Mucosa of descending colon (tissue), 3 donors: Measurements from ENCODE around the gene RASSF1. TPM values are rescaled to one million over a fixed set of nuclear protein-coding genes. Genes with fewer than 3 reads are reported as not detected.

Experiments used
- ATAC-seq: fragments of 200-7000 bp; cut with Tn5 transposase; one replicate; pipeline ENCODE4 v1.9.1; 2020; ENCODE audit warnings: mild to moderate bottlenecking, moderate library complexity
- DNase-seq, 3 donors: peaks; one replicate each; pipeline ENCODE4 v3.0.0-alpha.2; 2020
- H3K36me3 ChIP-seq: fragments of 200-600 bp; one replicate; pipeline ENCODE4 v1.8.0; 2021; ENCODE audit warnings: low read depth, mild to moderate bottlenecking
- H3K4me1 ChIP-seq: fragments of 200-600 bp; one replicate; pipeline ENCODE4 v1.8.0; 2021; ENCODE audit warnings: low read depth, mild to moderate bottlenecking
- H3K4me3 ChIP-seq: fragments of 200-600 bp; one replicate; pipeline ENCODE4 v1.8.0; 2021; ENCODE audit warnings: mild to moderate bottlenecking
- H3K9me3 ChIP-seq: fragments of 200-600 bp; one replicate; pipeline ENCODE4 v1.8.0; 2021; ENCODE audit warnings: mild to moderate bottlenecking
- intact Hi-C, 2 donors: fragments of 100-400 bp; cut with DNase I in 1 of 2; cut with micrococcal nuclease in 1 of 2; formaldehyde crosslinking; loops; one replicate each; pipeline versions ENCODE4 v1.11.0 to v1.11.1; 2022; cut with DNase I, micrococcal nuclease
- long read RNA-seq, 2 donors: library from polyadenylated mRNA; unstranded; transcript quantifications; one replicate each; pipeline ENCODE4 v2.0.0, GENCODE V29; 2019 to 2021
- total RNA-seq, 3 donors: library from RNA; stranded (reverse); fragmentation: NEBNext Ultra II Directional in 2 of 3; extraction: Animal tissue kit (Norgen Biotek cat#: 25700) in 2 of 3; gene quantifications; one replicate each; pipeline versions ENCODE4 v1.2.1 to v1.2.4, GENCODE V29; 2021 to 2023
- TF ChIP-seq, protein P1 (sequence below): fragments of 200-600 bp; IDR thresholded peaks from one replicate; pipeline ENCODE4 v1.8.0; 2022; ENCODE audit warnings: antibody characterized with exemption, mild to moderate bottlenecking
- donor health status: DM: no; HTN: no; CAD: no; lungs with moderate emphysema.
- donor health status: DM: no; HTN: no; CAD: no.
- donor health status: DM: no; HTN: yes; CAD: no.

RASSF1 gene, protein sequence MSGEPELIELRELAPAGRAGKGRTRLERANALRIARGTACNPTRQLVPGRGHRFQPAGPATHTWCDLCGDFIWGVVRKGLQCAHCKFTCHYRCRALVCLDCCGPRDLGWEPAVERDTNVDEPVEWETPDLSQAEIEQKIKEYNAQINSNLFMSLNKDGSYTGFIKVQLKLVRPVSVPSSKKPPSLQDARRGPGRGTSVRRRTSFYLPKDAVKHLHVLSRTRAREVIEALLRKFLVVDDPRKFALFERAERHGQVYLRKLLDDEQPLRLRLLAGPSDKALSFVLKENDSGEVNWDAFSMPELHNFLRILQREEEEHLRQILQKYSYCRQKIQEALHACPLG
- 10 to 100 TPM; 10.9 to 25.7 (median 18.9) TPM for total RNA-seq
- long read RNA-seq, donor 1, transcript RASSF1-203 (6 exons, 1,923 nt): minor isoform, 15 of 64 reads
- long read RNA-seq, donor 1, transcript RASSF1-201 (5 exons, 1,757 nt): major isoform, 28 of 64 reads
- long read RNA-seq, donor 1, partial matches to known transcripts: 7 of 64 reads
- long read RNA-seq, donor 1, other reads (novel, unspliced or antisense): 9 of 64 reads
- long read RNA-seq, donor 2, transcript RASSF1-201 (5 exons, 1,757 nt): major isoform, 29 of 33 reads
- long read RNA-seq, donor 2, partial matches to known transcripts: 0 of 33 reads
- long read RNA-seq, donor 2, other reads (novel, unspliced or antisense): 1 of 33 reads

DNA sequence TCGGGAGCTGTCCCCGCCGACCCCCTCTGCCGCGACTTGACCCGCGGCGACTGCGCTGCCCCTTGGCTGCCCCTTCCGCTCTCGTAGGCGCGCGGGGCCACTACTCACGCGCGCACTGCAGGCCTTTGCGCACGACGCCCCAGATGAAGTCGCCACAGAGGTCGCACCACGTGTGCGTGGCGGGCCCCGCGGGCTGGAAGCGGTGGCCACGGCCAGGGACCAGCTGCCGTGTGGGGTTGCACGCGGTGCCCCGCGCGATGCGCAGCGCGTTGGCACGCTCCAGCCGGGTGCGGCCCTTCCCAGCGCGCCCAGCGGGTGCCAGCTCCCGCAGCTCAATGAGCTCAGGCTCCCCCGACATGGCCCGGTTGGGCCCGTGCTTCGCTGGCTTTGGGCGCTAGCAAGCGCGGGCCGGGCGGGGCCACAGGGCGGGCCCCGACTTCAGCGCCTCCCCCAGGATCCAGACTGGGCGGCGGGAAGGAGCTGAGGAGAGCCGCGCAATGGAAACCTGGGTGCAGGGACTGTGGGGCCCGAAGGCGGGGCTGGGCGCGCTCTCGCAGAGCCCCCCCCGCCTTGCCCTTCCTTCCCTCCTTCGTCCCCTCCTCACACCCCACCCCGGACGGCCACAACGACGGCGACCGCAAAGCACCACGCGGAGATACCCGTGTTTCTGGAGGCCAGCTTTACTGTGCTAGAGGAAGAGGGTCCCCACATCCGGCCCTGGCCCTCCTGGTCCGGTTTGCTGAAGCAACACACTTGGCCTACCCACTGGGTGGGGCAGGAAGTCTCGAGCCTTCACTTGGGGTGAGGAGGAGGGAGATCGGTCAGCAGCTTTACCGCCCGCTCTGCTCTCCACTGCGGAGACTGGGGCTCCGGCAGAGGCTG, at the start of gene RASSF1:
RASSF1 (minus strand) TSS at position 389 of the 882 bp plus-strand sequence; CDS start at position 358, 31 bp downstream.
- H3K36me3 ChIP-seq: no peaks in the 10 kb centered on the region
- peaks cover 43% of the 10 kb centered on the region for H3K4me1 ChIP-seq
- TF ChIP-seq, protein P1, sequence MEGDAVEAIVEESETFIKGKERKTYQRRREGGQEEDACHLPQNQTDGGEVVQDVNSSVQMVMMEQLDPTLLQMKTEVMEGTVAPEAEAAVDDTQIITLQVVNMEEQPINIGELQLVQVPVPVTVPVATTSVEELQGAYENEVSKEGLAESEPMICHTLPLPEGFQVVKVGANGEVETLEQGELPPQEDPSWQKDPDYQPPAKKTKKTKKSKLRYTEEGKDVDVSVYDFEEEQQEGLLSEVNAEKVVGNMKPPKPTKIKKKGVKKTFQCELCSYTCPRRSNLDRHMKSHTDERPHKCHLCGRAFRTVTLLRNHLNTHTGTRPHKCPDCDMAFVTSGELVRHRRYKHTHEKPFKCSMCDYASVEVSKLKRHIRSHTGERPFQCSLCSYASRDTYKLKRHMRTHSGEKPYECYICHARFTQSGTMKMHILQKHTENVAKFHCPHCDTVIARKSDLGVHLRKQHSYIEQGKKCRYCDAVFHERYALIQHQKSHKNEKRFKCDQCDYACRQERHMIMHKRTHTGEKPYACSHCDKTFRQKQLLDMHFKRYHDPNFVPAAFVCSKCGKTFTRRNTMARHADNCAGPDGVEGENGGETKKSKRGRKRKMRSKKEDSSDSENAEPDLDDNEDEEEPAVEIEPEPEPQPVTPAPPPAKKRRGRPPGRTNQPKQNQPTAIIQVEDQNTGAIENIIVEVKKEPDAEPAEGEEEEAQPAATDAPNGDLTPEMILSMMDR: no peak
- H3K9me3 ChIP-seq: no peaks in the 10 kb centered on the region
- DNase-seq (peak; percentile 79 to 93 (median 88)), ATAC-seq (peak; percentile 39)
- H3K4me3 ChIP-seq: peak within 1 kb of the TSS; percentile 17
- intact Hi-C loops: no loop called here

DNA sequence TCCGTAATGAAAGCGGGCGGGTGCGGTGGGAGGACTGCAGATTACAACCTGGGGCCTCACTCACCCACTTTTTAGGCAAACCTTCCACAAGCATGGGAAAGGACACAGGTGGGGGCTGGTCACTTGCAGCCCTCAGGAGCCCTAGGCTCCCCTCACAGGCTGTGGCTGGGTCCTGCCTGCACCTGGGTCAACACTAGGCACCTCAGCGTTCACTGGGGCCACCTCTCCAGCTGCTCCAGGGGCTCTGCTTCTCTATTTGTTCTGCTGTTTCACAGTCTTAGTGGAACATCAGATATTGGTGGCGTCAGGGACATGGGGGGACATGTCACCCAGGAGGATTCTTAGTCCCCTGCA, 48.8 kb upstream of the RASSF1 start:
- DNase-seq (no peak), ATAC-seq (no peak)
- H3K36me3 ChIP-seq: no peaks in the 10 kb centered on the region
- intact Hi-C loops: no loop called here
- H3K4me1 ChIP-seq: peaks cover 3% of the 10 kb centered on the region
- TF ChIP-seq, protein P1: no peak
- no peaks in the 10 kb centered on the region for H3K9me3 ChIP-seq
- H3K4me3 ChIP-seq: no peak overlapping the region

DNA sequence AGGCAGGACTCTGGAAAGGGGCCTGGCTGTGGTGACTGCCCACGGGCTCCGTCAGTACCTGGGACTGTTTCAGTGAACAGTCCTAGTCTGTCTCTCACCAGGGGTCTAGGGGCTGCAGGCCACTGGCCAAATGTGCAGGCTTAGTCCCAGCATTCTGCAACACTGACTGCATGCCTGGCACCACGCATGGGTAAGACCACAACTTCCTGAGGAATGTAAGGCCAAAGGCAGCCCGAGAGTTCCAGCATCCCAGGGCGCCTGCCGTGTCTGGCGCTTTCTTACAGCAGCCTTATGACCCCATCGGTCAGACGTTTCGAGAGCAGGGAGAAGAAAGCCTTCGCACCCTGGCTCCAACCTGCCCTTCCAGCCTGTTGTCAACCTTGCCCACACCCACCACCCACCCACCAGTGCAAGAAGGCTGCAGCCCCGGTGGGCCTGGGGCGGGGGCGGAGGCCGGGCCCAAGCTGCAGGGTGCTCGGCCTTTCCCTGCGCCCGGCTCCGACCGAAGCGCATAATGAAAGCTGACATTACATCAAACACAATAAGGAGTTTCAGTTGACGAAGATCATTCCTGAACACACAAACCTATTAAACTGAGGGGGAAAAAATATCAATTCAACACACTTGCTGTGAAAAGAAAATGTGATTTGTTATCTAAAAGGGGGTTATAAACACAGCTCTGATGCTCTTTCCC, 48.2 kb upstream of the RASSF1 start:
- Histone ChIP-seq H3K36me3 (no peaks in the 10 kb centered on the region), H3K9me3 (no peaks in the 10 kb centered on the region), H3K4me1 (peaks cover 3% of the 10 kb centered on the region), H3K4me3 (no peak overlapping the region)
- TF ChIP-seq, protein P1: no peak
- intact Hi-C loops: no loop called here
- no peak for ATAC-seq
- DNase-seq: no peak

DNA sequence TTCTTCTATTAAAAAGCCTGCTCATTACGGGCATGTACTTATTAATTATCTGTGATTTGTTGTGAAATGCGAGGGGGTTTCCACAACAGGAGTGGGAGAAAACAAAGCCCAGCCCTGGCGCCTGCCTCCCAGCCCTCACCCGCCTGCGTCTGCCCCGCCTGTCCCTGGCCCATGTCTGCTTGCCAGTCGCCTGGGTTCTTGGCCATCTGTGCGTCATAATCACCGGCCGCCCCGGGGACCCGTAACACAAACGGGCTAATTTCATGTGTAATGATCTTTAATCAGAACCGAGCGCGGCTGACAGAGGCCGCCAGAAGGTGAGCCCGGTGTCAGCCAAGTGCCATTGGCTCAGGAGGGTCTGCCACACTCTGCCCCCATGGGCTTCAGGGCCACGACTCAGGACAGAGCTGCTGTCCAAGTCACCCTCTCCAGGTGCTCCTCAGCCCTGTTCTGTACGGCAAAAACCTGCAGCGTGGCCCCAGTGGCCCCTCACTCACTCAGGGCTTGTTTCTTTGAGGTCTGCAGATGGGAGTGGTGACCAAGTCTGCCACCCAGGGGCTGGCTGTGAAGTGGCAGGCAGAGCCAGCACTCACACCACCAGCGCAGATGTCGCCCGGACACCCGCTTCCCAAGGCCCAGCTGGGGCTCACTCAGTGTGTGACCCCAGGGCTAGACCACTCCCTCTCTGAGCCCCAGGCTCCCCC, 47.5 kb upstream of the RASSF1 start:
- TF ChIP-seq, protein P1: no peak
- peak; percentile 15 for ATAC-seq
- peaks cover 3% of the 10 kb centered on the region for H3K4me1 ChIP-seq
- H3K36me3 ChIP-seq: no peaks in the 10 kb centered on the region
- DNase-seq: no peak
- intact Hi-C loops: no loop called here
- H3K4me3 ChIP-seq: no peak overlapping the region
- no peaks in the 10 kb centered on the region for H3K9me3 ChIP-seq
